Suprapubic skin (tissue), 4 donors: ENCODE results near the gene GLYATL1B. TPM values are rescaled to one million over a fixed set of nuclear protein-coding genes. Genes with fewer than 3 reads are reported as not detected.
A peak's percentile ranks its signal among the peaks of the same experiment; 100 is the strongest.
"Not testable (repeated sequence)": the region's sequence is repeated elsewhere in the genome, so short reads cannot be mapped to it uniquely, and the experiment has no call there.

Experiments used
- DNase-seq, 2 donors: peaks; one replicate each; pipeline ENCODE4 v3.0.0-alpha.2; 2019; ENCODE audit warnings: low spot score in 2 of 2
- H3K27ac ChIP-seq: fragments of 200-600 bp; sonication (generic); one replicate; pipeline ENCODE4 v1.5.1; 2019
- H3K27me3 ChIP-seq: fragments of 200-600 bp; sonication (generic); one replicate; pipeline ENCODE4 v1.5.1; 2019
- H3K36me3 ChIP-seq: fragments of 200-600 bp; sonication (generic); one replicate; pipeline ENCODE4 v1.5.1; 2019
- H3K4me1 ChIP-seq: fragments of 200-600 bp; sonication (generic); one replicate; pipeline ENCODE4 v1.5.1; 2019
- H3K4me3 ChIP-seq: fragments of 200-600 bp; sonication (generic); one replicate; pipeline ENCODE4 v1.5.1; 2019; ENCODE audit warnings: mild to moderate bottlenecking
- H3K9me3 ChIP-seq: fragments of 200-600 bp; sonication (generic); one replicate; pipeline ENCODE4 v1.5.1; 2019
- CTCF ChIP-seq, 2 donors: fragments of 200-600 bp in 1 of 2; fragments of 450-650 bp in 1 of 2; sonication (generic) in 1 of 2; IDR thresholded peaks; one replicate each; pipeline ENCODE4 v1.5.1; 2016 to 2019; ENCODE audit warnings: antibody characterized with exemption in 2 of 2, mild to moderate bottlenecking in 1 of 2, moderate library complexity in 1 of 2
- EP300 ChIP-seq: sonication (generic); formaldehyde crosslinking; IDR thresholded peaks from one replicate; pipeline ENCODE4 v1.6.1; 2017; ENCODE audit warnings: antibody characterized with exemption
- POLR2A ChIP-seq, 2 donors: fragments of 450-650 bp; IDR thresholded peaks; one replicate each; pipeline ENCODE4 v1.6.1; 2017; ENCODE audit warnings: antibody characterized with exemption in 2 of 2, mild to moderate bottlenecking in 2 of 2, moderate library complexity in 2 of 2
- POLR2AphosphoS5 ChIP-seq, 3 donors: sonication (generic); formaldehyde crosslinking; IDR thresholded peaks; one replicate each; pipeline ENCODE4 v1.6.1; 2017; ENCODE audit warnings: antibody characterized with exemption in 3 of 3
- WGBS: methylation state at CpG from one replicate; pipeline ENCODE4 v1.1.5; 2018; 5-methylcytosine and 5-hydroxymethylcytosine counted together
- total RNA-seq, 4 donors: library from RNA; depleted of rRNA; stranded (reverse); fragments of >200 nt; gene quantifications; one replicate each; pipeline ENCODE4 v1.1.0, GENCODE V29; 2016

GLYATL1B gene
- total RNA-seq, 4 donors from 2014 or later, result not detected

- TF ChIP-seq EP300, result no peak
- TF ChIP-seq CTCF (IDR thresholded peaks at IDR 0.05), result no peak
- no peak for TF ChIP-seq POLR2A (IDR thresholded peaks at IDR 0.05)
- no peak for TF ChIP-seq POLR2AphosphoS5 (IDR thresholded peaks at IDR 0.05)
- Histone ChIP-seq H3K4me1 (no peaks in the 10 kb centered on the region), H3K4me3 (no peak overlapping the region), H3K27me3 (no peaks in the 10 kb centered on the region), H3K27ac (no peak overlapping the region), H3K36me3 (no peaks in the 10 kb centered on the region), H3K9me3 (peaks cover 4% of the 10 kb centered on the region)
- 100% methylated on average over 1 of the region's 1 CpG for WGBS
- no peak for DNase-seq
Observed at GRCh38 chr11:59115553-59115952, 29.4 kb downstream of the GLYATL1B start.

- Histone ChIP-seq H3K27me3 (no peaks in the 10 kb centered on the region), H3K36me3 (no peaks in the 10 kb centered on the region), H3K4me3 (no peak overlapping the region), H3K4me1 (no peaks in the 10 kb centered on the region), H3K27ac (no peak overlapping the region), H3K9me3 (peaks cover 4% of the 10 kb centered on the region)
- no peak for TF ChIP-seq CTCF (IDR thresholded peaks at IDR 0.05)
- TF ChIP-seq EP300, result no peak
- TF ChIP-seq POLR2A (IDR thresholded peaks at IDR 0.05), result no peak
- no peak for TF ChIP-seq POLR2AphosphoS5 (IDR thresholded peaks at IDR 0.05)
- 94% methylated on average over 2 of the region's 2 CpGs for WGBS
- DNase-seq, result no peak
Observed at GRCh38 chr11:59117774-59118173, 31.7 kb downstream of the GLYATL1B start.

GRCh38 chr11:59119826-59120225, 33.7 kb downstream of the GLYATL1B start:
- H3K9me3 ChIP-seq, result peaks cover 4% of the 10 kb centered on the region
- H3K4me3 ChIP-seq, result no peak overlapping the region
- TF ChIP-seq CTCF (IDR thresholded peaks at IDR 0.05) (no peak), POLR2A (IDR thresholded peaks at IDR 0.05) (no peak), POLR2AphosphoS5 (IDR thresholded peaks at IDR 0.05) (no peak), EP300 (no peak)
- H3K27me3 ChIP-seq, result no peaks in the 10 kb centered on the region
- DNase-seq, result no peak
- no peaks in the 10 kb centered on the region for H3K36me3 ChIP-seq
- H3K27ac ChIP-seq, result no peak overlapping the region
- no peaks in the 10 kb centered on the region for H3K4me1 ChIP-seq

GRCh38 chr11:59135648-59136461, 49.7 kb downstream of the GLYATL1B start:
- 24% methylated on average over 11 of the region's 20 CpGs for WGBS
- Histone ChIP-seq H3K9me3 (no peaks in the 10 kb centered on the region), H3K4me3 (no peak overlapping the region), H3K4me1 (no peaks in the 10 kb centered on the region), H3K27me3 (no peaks in the 10 kb centered on the region), H3K27ac (no peak overlapping the region), H3K36me3 (peaks cover 32% of the 10 kb centered on the region)
- TF ChIP-seq CTCF (IDR thresholded peaks at IDR 0.05) (peak; percentile 70 to 98), POLR2AphosphoS5 (IDR thresholded peaks at IDR 0.05) (no peak)
- peak; percentile 88 to 92 for DNase-seq

GRCh38 chr11:59136551-59136950, 50.4 kb downstream of the GLYATL1B start:
- H3K27ac ChIP-seq, H3K9me3 ChIP-seq, DNase-seq, H3K4me3 ChIP-seq, H3K4me1 ChIP-seq, H3K27me3 ChIP-seq: not testable (repeated sequence)
- 87% methylated on average over 6 of the region's 6 CpGs for WGBS
- peaks cover 26% of the 10 kb centered on the region for H3K36me3 ChIP-seq

- no peak for DNase-seq
- peaks cover 19% of the 10 kb centered on the region for H3K36me3 ChIP-seq
- 93% methylated on average over 16 of the region's 17 CpGs for WGBS
Observed at GRCh38 chr11:59137190-59137589, 51.1 kb downstream of the GLYATL1B start.

More at GRCh38 chr11:59137190-59137589, 51.1 kb downstream of the GLYATL1B start:
- Histone ChIP-seq H3K4me1 (peaks cover 9% of the 10 kb centered on the region), H3K9me3 (no peaks in the 10 kb centered on the region), H3K27ac (no peak overlapping the region), H3K27me3 (no peaks in the 10 kb centered on the region), H3K4me3 (no peak overlapping the region)
- TF ChIP-seq CTCF (IDR thresholded peaks at IDR 0.05) (no peak), POLR2A (IDR thresholded peaks at IDR 0.05) (no peak), POLR2AphosphoS5 (IDR thresholded peaks at IDR 0.05) (no peak), EP300 (no peak)
